GM12801 (cell line): ENCODE data around the gene PDILT.

ENCODE experiments used
- CTCF ChIP-seq: IDR thresholded peaks from one replicate; pipeline ENCODE4 v1.5.1; 2011; ENCODE audit warnings: control low read depth; ENCODE audit not compliant: insufficient read length; ENCODE audit errors: extremely low read depth

The PDILT gene

GRCh38 chr16:20369452-20370054 is 35.0 kb downstream of the PDILT start:
- no peak for TF ChIP-seq CTCF

- no peak for TF ChIP-seq CTCF
Measured at GRCh38 chr16:20364051-20364450, 40.5 kb downstream of the PDILT start.

- TF ChIP-seq CTCF, result no peak
Measured at GRCh38 chr16:20363191-20363590, 41.3 kb downstream of the PDILT start.

- no peak for TF ChIP-seq CTCF
Measured at GRCh38 chr16:20359997-20360396, 44.5 kb downstream of the PDILT start.

GRCh38 chr16:20355114-20355782 is 49.3 kb downstream of the PDILT start:
- TF ChIP-seq CTCF, result no peak

GRCh38 chr16:20353379-20353778 is 51.2 kb downstream of the PDILT start:
- no peak for TF ChIP-seq CTCF

GRCh38 chr16:20352615-20353014 is 51.9 kb downstream of the PDILT start, which contains the start of gene UMOD:
UMOD (minus strand) TSS chr16:20352715; CDS start chr16:20350737, 1,978 bp downstream.
- TF ChIP-seq CTCF, result no peak
